Fibroblast of skin of abdomen (primary cell): ENCODE results near the gene EFCAB3.
"Not testable (repeated sequence)": the region's sequence is repeated elsewhere in the genome, so short reads cannot be mapped to it uniquely, and the experiment has no call there.

Source experiments
- DNase-seq: peaks from one replicate; pipeline ENCODE4 v3.0.0-alpha.2; 2013

Gene EFCAB3

GRCh38 chr17:62465271-62465670 lies 84.9 kb downstream of the EFCAB3 start:
- DNase-seq, result not testable (repeated sequence)
